ENCODE results near the gene RS1.

Gene RS1

GRCh38 chrX:18668071-18668835 is 3.7 kb downstream of the RS1 start:
- no peak for DNase-seq

GRCh38 chrX:18666614-18667013 is 5.3 kb downstream of the RS1 start:
- no peak for DNase-seq

- no peak for DNase-seq
Observed at GRCh38 chrX:18664947-18665346, 7.0 kb downstream of the RS1 start.

- DNase-seq = no peak
Observed at GRCh38 chrX:18661273-18661672, 10.6 kb downstream of the RS1 start.

- no peak for DNase-seq
Observed at GRCh38 chrX:18654875-18655836, 16.8 kb downstream of the RS1 start.

GRCh38 chrX:18652636-18653035 is 19.3 kb downstream of the RS1 start:
- DNase-seq = no peak

- DNase-seq = no peak
Observed at GRCh38 chrX:18650662-18651061, 21.2 kb downstream of the RS1 start.

GRCh38 chrX:18649498-18649951 is 22.4 kb downstream of the RS1 start:
- DNase-seq = no peak

GRCh38 chrX:18647621-18648020 is 24.3 kb downstream of the RS1 start:
- no peak for DNase-seq

- DNase-seq = no peak
Observed at GRCh38 chrX:18643853-18644252, 28.1 kb downstream of the RS1 start.

- DNase-seq = no peak
Observed at GRCh38 chrX:18643243-18643642, 28.7 kb downstream of the RS1 start.

GRCh38 chrX:18640686-18641085 is 31.2 kb downstream of the RS1 start:
- no peak for DNase-seq

GRCh38 chrX:18639280-18639679 is 32.6 kb downstream of the RS1 start:
- DNase-seq = no peak

- DNase-seq = no peak
Observed at GRCh38 chrX:18638398-18638797, 33.5 kb downstream of the RS1 start.

GRCh38 chrX:18630934-18631333 is 41.0 kb downstream of the RS1 start:
- DNase-seq = no peak

GRCh38 chrX:18624599-18624998 is 47.3 kb downstream of the RS1 start:
- DNase-seq = no peak

- DNase-seq = no peak
Observed at GRCh38 chrX:18620349-18620748, 51.6 kb downstream of the RS1 start.

GRCh38 chrX:18619288-18619687 is 52.6 kb downstream of the RS1 start:
- DNase-seq = no peak

- DNase-seq = no peak
Observed at GRCh38 chrX:18617407-18617750, 54.5 kb downstream of the RS1 start.

- no peak for DNase-seq
Observed at GRCh38 chrX:18616688-18617406, 55.1 kb downstream of the RS1 start.

GRCh38 chrX:18613930-18614639 is 57.8 kb downstream of the RS1 start:
- DNase-seq = no peak

GRCh38 chrX:18607966-18608365 is 63.9 kb downstream of the RS1 start:
- DNase-seq = no peak

- no peak for DNase-seq
Observed at GRCh38 chrX:18598413-18598812, 73.5 kb downstream of the RS1 start.

Data from effector CD4-positive, alpha-beta T cell (primary cell).